K562 (cell line): ENCODE data around the gene GRIK3. TPM values are rescaled to one million over a fixed set of nuclear protein-coding genes. Genes with fewer than 3 reads are reported as not detected.

Experiments
- ATF7 ChIP-seq: fragments of 450-650 bp; IDR thresholded peaks from 2 replicates; pipeline ENCODE4 v1.7.1; 2014; ENCODE audit warnings: mild to moderate bottlenecking, moderate library complexity
- CHAMP1 ChIP-seq: fragments of 450-650 bp; IDR thresholded peaks from 2 replicates; pipeline ENCODE4 v1.6.1; 2016; ENCODE audit warnings: mild to moderate bottlenecking
- ETS2 ChIP-seq: IDR thresholded peaks from 2 replicates; pipeline ENCODE4 v1.6.1; 2016; ENCODE audit warnings: borderline replicate concordance, missing genetic modification characterization, mild to moderate bottlenecking, moderate library complexity, missing compliant biosample characterization; ENCODE audit not compliant: poor library complexity, severe bottlenecking
- HDAC3 ChIP-seq: fragments of 450-650 bp; IDR thresholded peaks from 2 replicates; pipeline ENCODE4 v1.6.1; 2018; ENCODE audit warnings: borderline replicate concordance, mild to moderate bottlenecking, moderate library complexity; ENCODE audit not compliant: partially characterized antibody
- IRF1 ChIP-seq: sonication (generic); formaldehyde crosslinking; IDR thresholded peaks from 2 replicates; pipeline ENCODE4 v1.8.0; 2022; ENCODE audit warnings: missing genetic modification reagents, mild to moderate bottlenecking, borderline replicate concordance
- KAT8 ChIP-seq: fragments of 450-650 bp; IDR thresholded peaks from 2 replicates; pipeline ENCODE4 v1.6.1; 2016; ENCODE audit warnings: low read depth, mild to moderate bottlenecking
- KLF16 ChIP-seq: IDR thresholded peaks from 2 replicates; pipeline ENCODE4 v1.6.1; 2016; ENCODE audit warnings: antibody characterized with exemption
- NONO ChIP-seq, 2 experiments: fragments of 200-400 bp in 1 of 2; fragments of 450-650 bp in 1 of 2; formaldehyde crosslinking in 1 of 2; IDR thresholded peaks; 2 replicates each; pipeline ENCODE4 v1.6.1; 2017; ENCODE audit warnings: low read depth in 2 of 2, mild to moderate bottlenecking in 2 of 2, moderate library complexity in 2 of 2, low read length in 1 of 2
- PRMT5 ChIP-seq: sonication (generic); formaldehyde crosslinking; IDR thresholded peaks from 2 replicates; pipeline ENCODE4 v1.5.0; 2020; ENCODE audit warnings: missing genetic modification reagents
- RAD21 ChIP-seq, 2 experiments: fragments of 250-450 bp in 1 of 2; fragments of 450-650 bp in 1 of 2; sonication (Bioruptor Pico) in 1 of 2; formaldehyde crosslinking in 1 of 2; IDR thresholded peaks in 1 of 2; conservative IDR thresholded peaks in 1 of 2; 2 replicates each; pipeline versions ENCODE4 v1.4.0 to v1.8.0; 2020 to 2022; ENCODE audit warnings: mild to moderate bottlenecking in 2 of 2, moderate library complexity in 1 of 2
- TAF1 ChIP-seq: IDR thresholded peaks from 2 replicates; pipeline ENCODE4 v1.6.1; 2011; ENCODE audit warnings: mild to moderate bottlenecking, low read length, moderate library complexity; ENCODE audit not compliant: insufficient read depth, control insufficient read depth, severe bottlenecking; ENCODE audit errors: extremely low read depth
- TGIF2 ChIP-seq: sonication (generic); formaldehyde crosslinking; IDR thresholded peaks from 2 replicates; pipeline ENCODE4 v1.8.1; 2022; ENCODE audit warnings: mild to moderate bottlenecking, missing genetic modification reagents, moderate library complexity
- TRIM25 ChIP-seq: fragments of 450-650 bp; IDR thresholded peaks from 2 replicates; pipeline ENCODE4 v1.7.0; 2016; ENCODE audit warnings: borderline replicate concordance
- VEZF1 ChIP-seq: fragments of 200-800 bp; sonication (Bioruptor generic); IDR thresholded peaks from 2 replicates; pipeline ENCODE4 v1.6.1; 2017; ENCODE audit warnings: missing genetic modification characterization, missing compliant biosample characterization
- ZBTB9 ChIP-seq: fragments of 450-650 bp; formaldehyde crosslinking; IDR thresholded peaks from 2 replicates; pipeline ENCODE4 v1.4.0; 2020; ENCODE audit warnings: mild to moderate bottlenecking, moderate library complexity
- ZC3H8 ChIP-seq: fragments of 450-650 bp; IDR thresholded peaks from 2 replicates; pipeline ENCODE4 v1.6.1; 2017
- polyA plus RNA-seq, 8 experiments: library from polyadenylated mRNA; depleted of rRNA in 4 of 8; stranded (reverse) in 5 of 8; unstranded in 3 of 8; fragments of >200 nt; fragmentation: Nextera tagmentation in 2 of 8; fragmentation: Illumina TruSeq in 1 of 8; extraction: Ambion mirVana in 2 of 8; extraction: Trizol in 1 of 8; gene quantifications; 2 replicates each; pipeline versions ENCODE4 v1.2.1 to v1.2.3, GENCODE V29; 2011 to 2014; ENCODE audit warnings: inconsistent platforms in 1 of 8, missing spikeins in 1 of 8
- total RNA-seq, 7 experiments: library from RNA; depleted of rRNA in 6 of 7; stranded (reverse); fragments of >200 nt in 6 of 7; fragmentation: Illumina TruSeq in 2 of 7; extraction: Trizol in 2 of 7; gene quantifications; 2 replicates each; pipeline versions ENCODE4 v1.2.1 to v1.2.3, GENCODE V29; 2011 to 2021; ENCODE audit warnings: low replicate concordance in 1 of 7
- TF ChIP-seq, protein P1 (sequence below): sonication (generic); formaldehyde crosslinking; IDR thresholded peaks from 2 replicates; pipeline ENCODE4 v1.8.1; 2022; ENCODE audit warnings: missing genetic modification reagents

GRIK3 gene
- total and polyA plus RNA-seq, 9 of the 15 experiments (the other 6 are each of a cell fraction or from before 2014, with no cell fraction given), result not detected

DNA sequence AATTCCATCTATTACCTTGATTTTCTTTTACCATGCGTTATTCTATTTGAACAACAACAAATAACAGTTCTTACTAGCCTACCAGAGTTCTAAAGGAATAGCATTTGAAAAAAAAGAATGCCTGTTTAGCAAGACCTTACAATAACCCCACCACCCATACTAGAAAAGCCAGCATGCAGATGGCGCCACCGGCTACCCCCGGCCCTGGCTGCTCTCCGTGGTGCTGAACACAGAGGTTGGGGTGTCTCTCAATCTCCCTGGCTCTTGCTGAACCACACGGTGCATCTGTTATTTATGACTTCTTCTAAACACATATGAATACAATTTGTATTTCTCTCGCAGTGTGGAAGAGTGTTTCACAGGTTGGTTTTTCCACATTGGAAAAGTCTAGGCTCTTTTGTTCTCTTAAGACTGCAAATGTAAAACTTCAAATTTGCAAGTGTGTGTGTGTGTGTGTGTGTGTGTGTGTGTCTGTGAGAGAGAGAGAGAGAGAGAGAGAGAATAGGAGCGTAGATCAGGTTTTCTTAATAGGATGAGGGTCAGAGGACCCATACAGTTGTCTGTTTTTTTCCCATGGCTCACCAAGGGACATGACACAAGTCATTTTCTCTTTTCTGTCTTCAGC lies 13.6 kb downstream of the GRIK3 start (continued):
- TF ChIP-seq ZBTB9 (CRISPR knock-in tag) (no peak), RAD21 (CRISPR knock-in tag; conservative IDR thresholded peaks at IDR 0.05 in 1 of 2, IDR thresholded peaks at IDR 0.05 in 1 of 2) (peak in 1 of 2 experiments; percentile 59; a peak in 3 of 4 replicates), ATF7 (no peak), KLF16 (no peak), NONO (IDR thresholded peaks at IDR 0.05; ENCODE audit: low read depth in 2 of 2, low read length in 1 of 2) (no peak), IRF1 (no peak), TAF1 (no peak), ZC3H8 (no peak), KAT8 (no peak), TGIF2 (CRISPR knock-in tag) (0 out of 2 replicates have a peak, but pooled peaks have one; percentile 24), PRMT5 (CRISPR knock-in tag) (peak; percentile 90), CHAMP1 (0 out of 2 replicates have a peak, but pooled peaks have one; percentile 45), HDAC3 (no peak), ETS2 (no peak), TRIM25 (no peak), VEZF1 (CRISPR knock-in tag) (peak; percentile 34; the same call in 1 of the 2 replicates)
- TF ChIP-seq, protein P1, sequence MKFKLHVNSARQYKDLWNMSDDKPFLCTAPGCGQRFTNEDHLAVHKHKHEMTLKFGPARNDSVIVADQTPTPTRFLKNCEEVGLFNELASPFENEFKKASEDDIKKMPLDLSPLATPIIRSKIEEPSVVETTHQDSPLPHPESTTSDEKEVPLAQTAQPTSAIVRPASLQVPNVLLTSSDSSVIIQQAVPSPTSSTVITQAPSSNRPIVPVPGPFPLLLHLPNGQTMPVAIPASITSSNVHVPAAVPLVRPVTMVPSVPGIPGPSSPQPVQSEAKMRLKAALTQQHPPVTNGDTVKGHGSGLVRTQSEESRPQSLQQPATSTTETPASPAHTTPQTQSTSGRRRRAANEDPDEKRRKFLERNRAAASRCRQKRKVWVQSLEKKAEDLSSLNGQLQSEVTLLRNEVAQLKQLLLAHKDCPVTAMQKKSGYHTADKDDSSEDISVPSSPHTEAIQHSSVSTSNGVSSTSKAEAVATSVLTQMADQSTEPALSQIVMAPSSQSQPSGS (CRISPR knock-in tag), result no peak
